ENCODE data around the gene MEF2B.
A peak's percentile ranks its signal among the peaks of the same experiment; 100 is the strongest.
"Not testable (repeated sequence)": the region's sequence is repeated elsewhere in the genome, so short reads cannot be mapped to it uniquely, and the experiment has no call there.

Gene MEF2B

DNA sequence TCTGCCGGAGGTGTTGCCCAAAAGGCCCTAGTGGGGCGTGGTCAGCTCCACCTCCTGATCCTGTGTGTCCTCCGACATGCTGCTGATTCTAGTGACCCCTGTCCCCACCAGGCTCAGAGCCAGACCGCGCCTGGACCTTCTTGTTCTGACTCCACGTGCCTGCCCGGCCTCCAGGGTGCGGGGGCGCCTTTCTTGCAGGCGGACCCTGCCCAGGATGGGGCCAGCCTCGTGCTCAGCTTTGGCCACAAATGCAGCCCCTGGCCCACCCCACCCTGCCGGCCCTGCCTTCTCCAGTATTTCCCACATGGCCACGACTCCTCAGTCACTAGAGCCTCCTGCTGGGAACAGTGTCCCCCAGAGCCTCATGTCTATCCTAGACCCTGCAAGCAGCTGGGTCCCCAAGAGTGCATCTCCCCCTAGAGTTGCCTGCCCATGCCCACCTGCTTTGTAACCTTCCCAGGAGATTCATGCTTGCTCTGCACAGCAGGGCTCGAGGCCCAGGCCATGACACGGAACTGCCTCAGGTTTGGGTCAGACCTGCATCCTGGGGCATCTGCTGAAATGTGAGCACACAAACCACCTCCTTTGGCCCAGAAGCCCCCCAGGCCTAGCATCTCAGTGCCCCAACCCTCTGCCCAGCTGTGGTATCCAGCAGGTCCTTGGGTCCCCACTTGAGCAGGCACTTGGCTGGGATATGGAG lies 58.8 kb downstream of the MEF2B start:
- Histone ChIP-seq H3K4me1 (ENCODE audit: control insufficient read depth, insufficient read depth, low read length) (peaks cover 6% of the 10 kb centered on the region), H3K4me3 (ENCODE audit: low read length) (no peak overlapping the region), H3K9me3 (ENCODE audit: control insufficient read depth, low read length) (no peaks in the 10 kb centered on the region), H3K27me3 (ENCODE audit: control insufficient read depth, insufficient read depth, low read length) (peaks cover 14% of the 10 kb centered on the region), H3K9ac (ENCODE audit: low read length) (no peak overlapping the region), H3K36me3 (ENCODE audit: control insufficient read depth, insufficient read depth, low read length) (no peaks in the 10 kb centered on the region)

DNA sequence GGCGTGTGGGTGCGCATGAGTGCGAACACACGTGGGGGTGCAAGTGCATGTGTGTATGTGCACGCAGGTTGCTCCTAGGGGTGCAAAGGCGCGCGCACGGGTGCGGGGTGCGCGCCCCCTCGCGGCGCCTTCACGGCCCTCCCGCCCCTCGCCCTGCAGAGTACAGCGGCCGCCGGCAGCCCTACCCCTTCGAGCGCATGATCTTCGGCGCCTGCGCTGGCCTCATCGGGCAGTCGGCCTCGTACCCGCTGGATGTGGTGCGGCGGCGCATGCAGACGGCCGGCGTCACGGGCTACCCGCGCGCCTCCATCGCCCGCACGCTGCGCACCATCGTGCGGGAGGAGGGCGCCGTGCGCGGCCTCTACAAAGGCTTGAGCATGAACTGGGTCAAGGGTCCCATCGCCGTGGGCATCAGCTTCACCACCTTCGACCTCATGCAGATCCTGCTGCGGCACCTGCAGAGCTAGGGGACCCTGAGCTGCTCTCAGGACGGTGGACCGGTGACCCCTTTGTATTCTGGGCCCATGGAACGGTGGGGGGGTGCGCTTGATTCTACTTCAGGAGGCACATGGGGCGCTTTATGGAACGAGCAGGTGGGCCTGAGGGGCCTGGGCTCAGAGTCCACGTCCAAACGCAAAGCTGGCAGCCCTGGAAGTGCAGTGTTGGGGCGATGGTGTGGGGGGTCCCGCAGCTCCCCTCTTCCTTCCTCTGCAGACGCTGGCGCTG lies 59.5 kb downstream of the MEF2B start:
- Histone ChIP-seq H3K4me3 (ENCODE audit: low read length) (no peak overlapping the region), H3K4me1 (ENCODE audit: control insufficient read depth, insufficient read depth, low read length) (peaks cover 13% of the 10 kb centered on the region)

DNA sequence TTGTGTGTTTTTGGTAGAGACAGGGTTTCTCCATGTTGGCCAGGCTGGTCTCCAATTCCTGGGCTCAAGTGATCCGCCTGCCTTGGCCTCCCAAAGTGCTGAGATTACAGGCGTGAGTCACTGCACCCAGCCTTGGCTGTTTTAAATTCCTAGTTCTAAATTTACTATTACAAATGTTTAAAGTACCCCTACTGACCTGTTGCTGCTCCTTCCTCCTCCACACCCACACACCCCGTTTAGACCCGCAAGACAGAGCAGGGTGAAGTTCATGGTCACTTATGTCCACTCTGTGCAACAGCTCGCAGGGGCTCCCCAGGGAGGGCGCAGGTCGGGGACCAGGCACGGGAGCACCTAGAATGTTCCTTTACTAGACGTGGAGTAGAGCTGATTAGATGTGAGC lies 60.5 kb downstream of the MEF2B start:
- H3K9ac ChIP-seq (ENCODE audit: low read length), result no peak overlapping the region
- H3K4me3 ChIP-seq (ENCODE audit: low read length), result no peak overlapping the region
- H3K27me3 ChIP-seq (ENCODE audit: control insufficient read depth, insufficient read depth, low read length), result peaks cover 14% of the 10 kb centered on the region
- H3K4me1 ChIP-seq (ENCODE audit: control insufficient read depth, insufficient read depth, low read length), result peaks cover 20% of the 10 kb centered on the region
- H3K36me3 ChIP-seq (ENCODE audit: control insufficient read depth, insufficient read depth, low read length), result no peaks in the 10 kb centered on the region
- no peaks in the 10 kb centered on the region for H3K9me3 ChIP-seq (ENCODE audit: control insufficient read depth, low read length)

More for the DNA sequence above, 59.5 kb downstream of the MEF2B start:
- H3K27me3 ChIP-seq (ENCODE audit: control insufficient read depth, insufficient read depth, low read length), result peaks cover 14% of the 10 kb centered on the region
- H3K9ac ChIP-seq (ENCODE audit: low read length), result no peak overlapping the region
- H3K36me3 ChIP-seq (ENCODE audit: control insufficient read depth, insufficient read depth, low read length), result no peaks in the 10 kb centered on the region
- H3K9me3 ChIP-seq (ENCODE audit: control insufficient read depth, low read length), result no peaks in the 10 kb centered on the region

DNA sequence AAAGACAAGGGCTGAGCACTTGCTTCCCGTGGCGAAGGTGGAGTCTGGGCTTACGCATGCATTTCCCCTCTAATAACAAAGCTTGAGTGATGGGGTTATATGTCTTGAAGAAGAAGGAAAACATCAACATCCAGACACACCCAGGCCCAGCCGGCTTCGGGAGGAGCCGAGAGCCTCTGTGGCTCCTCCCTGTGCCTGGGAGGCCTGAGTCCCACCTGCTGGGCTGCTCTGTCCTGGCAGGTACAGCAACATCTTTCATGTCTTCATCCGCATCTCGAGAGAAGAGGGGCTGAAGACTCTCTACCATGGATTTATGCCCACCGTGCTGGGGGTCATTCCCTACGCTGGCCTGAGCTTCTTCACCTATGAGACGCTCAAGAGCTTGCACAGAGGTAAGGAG lies 62.4 kb downstream of the MEF2B start:
- Histone ChIP-seq H3K27me3 (ENCODE audit: control insufficient read depth, insufficient read depth, low read length) (peaks cover 14% of the 10 kb centered on the region), H3K36me3 (ENCODE audit: control insufficient read depth, insufficient read depth, low read length) (no peaks in the 10 kb centered on the region), H3K4me3 (ENCODE audit: low read length) (no peak overlapping the region), H3K4me1 (ENCODE audit: control insufficient read depth, insufficient read depth, low read length) (peaks cover 20% of the 10 kb centered on the region), H3K9me3 (ENCODE audit: control insufficient read depth, low read length) (no peaks in the 10 kb centered on the region), H3K9ac (ENCODE audit: low read length) (no peak overlapping the region)

- not testable (repeated sequence) for H3K36me3 ChIP-seq (ENCODE audit: control insufficient read depth, insufficient read depth, low read length); H3K9me3 ChIP-seq (ENCODE audit: control insufficient read depth, low read length); H3K9ac ChIP-seq (ENCODE audit: low read length); H3K4me3 ChIP-seq (ENCODE audit: low read length)
- H3K27me3 ChIP-seq (ENCODE audit: control insufficient read depth, insufficient read depth, low read length), result peaks cover 14% of the 10 kb centered on the region
- peaks cover 20% of the 10 kb centered on the region for H3K4me1 ChIP-seq (ENCODE audit: control insufficient read depth, insufficient read depth, low read length)
Observed at GRCh38 chr19:19106938-19107337, 63.1 kb downstream of the MEF2B start.

DNA sequence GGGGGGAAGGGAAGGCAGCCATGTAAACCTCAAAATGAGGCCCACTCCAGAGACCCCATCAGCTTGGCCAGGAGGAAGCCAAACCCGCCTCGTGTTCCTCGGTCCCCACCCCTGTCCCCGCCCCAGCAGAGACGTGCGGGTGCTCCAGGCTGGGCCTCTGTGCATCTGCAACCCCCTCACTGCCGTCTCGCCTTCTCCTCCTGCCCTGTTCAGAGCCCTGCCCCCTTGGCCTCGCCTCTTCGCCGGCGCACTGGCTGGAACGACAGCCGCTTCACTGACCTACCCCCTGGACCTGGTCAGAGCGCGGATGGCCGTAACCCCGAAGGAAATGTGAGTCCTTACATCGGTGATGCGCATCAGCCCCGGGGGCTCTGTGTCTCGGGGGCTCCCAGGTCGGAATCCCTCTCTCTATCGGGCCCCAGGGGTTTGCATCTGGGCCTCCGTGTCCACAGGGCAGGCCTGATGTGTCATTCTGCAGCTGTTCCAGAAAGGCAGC lies 64.0 kb downstream of the MEF2B start:
- Histone ChIP-seq H3K27me3 (ENCODE audit: control insufficient read depth, insufficient read depth, low read length) (peaks cover 9% of the 10 kb centered on the region), H3K36me3 (ENCODE audit: control insufficient read depth, insufficient read depth, low read length) (no peaks in the 10 kb centered on the region), H3K4me1 (ENCODE audit: control insufficient read depth, insufficient read depth, low read length) (peaks cover 20% of the 10 kb centered on the region), H3K4me3 (ENCODE audit: low read length) (peak overlapping the region; percentile 8), H3K9me3 (ENCODE audit: control insufficient read depth, low read length) (no peaks in the 10 kb centered on the region), H3K9ac (ENCODE audit: low read length) (peak overlapping the region; percentile 31)

- no peaks in the 10 kb centered on the region for H3K36me3 ChIP-seq (ENCODE audit: control insufficient read depth, insufficient read depth, low read length)
- H3K27me3 ChIP-seq (ENCODE audit: control insufficient read depth, insufficient read depth, low read length), result peaks cover 3% of the 10 kb centered on the region
- peak overlapping the region; percentile 8 for H3K4me3 ChIP-seq (ENCODE audit: low read length)
- H3K9me3 ChIP-seq (ENCODE audit: control insufficient read depth, low read length), result no peaks in the 10 kb centered on the region
- peak overlapping the region; percentile 31 for H3K9ac ChIP-seq (ENCODE audit: low read length)
- H3K4me1 ChIP-seq (ENCODE audit: control insufficient read depth, insufficient read depth, low read length), result peaks cover 15% of the 10 kb centered on the region
Observed at GRCh38 chr19:19105365-19106055, 64.6 kb downstream of the MEF2B start.

DNA sequence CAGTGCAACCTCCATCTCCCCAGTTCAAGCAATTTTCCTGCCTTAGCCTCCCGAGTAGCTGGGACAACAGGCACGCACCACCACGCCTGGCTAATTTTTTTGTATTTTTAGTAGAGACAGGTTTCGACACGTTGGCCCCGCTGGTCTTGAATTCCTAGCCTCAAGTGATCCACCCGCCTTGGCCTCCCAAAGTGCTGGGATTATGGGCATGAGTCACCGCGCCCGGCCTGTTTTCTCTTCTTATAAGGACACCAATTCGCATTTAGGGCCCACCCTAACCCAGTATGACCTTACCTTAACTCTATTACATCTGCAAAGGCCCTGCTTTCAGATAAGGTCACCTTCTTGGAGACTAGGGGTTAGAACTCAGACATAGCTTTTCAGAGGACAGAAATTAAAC lies 66.9 kb downstream of the MEF2B start:
- peaks cover 17% of the 10 kb centered on the region for H3K4me1 ChIP-seq (ENCODE audit: control insufficient read depth, insufficient read depth, low read length)
- H3K9me3 ChIP-seq (ENCODE audit: control insufficient read depth, low read length), result no peaks in the 10 kb centered on the region
- H3K4me3 ChIP-seq (ENCODE audit: low read length), result no peak overlapping the region
- no peak overlapping the region for H3K9ac ChIP-seq (ENCODE audit: low read length)
- H3K27me3 ChIP-seq (ENCODE audit: control insufficient read depth, insufficient read depth, low read length), result no peaks in the 10 kb centered on the region
- H3K36me3 ChIP-seq (ENCODE audit: control insufficient read depth, insufficient read depth, low read length), result no peaks in the 10 kb centered on the region

DNA sequence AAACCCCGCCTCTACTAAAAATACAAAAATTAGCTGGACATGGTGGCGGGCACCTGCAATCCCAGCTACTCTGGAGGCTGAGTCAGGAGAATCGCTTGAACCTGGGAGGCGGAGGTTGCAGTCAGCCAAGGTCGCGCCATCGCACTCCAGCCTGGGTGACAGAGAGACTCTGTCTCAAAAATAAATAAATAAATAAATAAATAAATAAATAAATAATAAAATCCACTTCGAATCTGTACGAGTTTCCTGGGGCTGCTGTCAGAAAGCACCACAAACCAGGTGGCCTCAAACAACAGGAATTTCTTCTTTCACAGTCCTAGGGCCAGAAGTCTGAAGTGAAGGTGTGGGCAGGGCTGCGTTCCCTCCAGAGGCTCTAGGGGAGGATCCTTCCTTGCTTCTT lies 67.5 kb downstream of the MEF2B start:
- H3K36me3 ChIP-seq (ENCODE audit: control insufficient read depth, insufficient read depth, low read length); H3K9ac ChIP-seq (ENCODE audit: low read length): not testable (repeated sequence)

GRCh38 chr19:19101540-19101939 lies 68.5 kb downstream of the MEF2B start:
- Histone ChIP-seq H3K27me3 (ENCODE audit: control insufficient read depth, insufficient read depth, low read length) (no peaks in the 10 kb centered on the region), H3K4me1 (ENCODE audit: control insufficient read depth, insufficient read depth, low read length) (peaks cover 17% of the 10 kb centered on the region), H3K9ac (ENCODE audit: low read length) (no peak overlapping the region), H3K4me3 (ENCODE audit: low read length) (no peak overlapping the region), H3K9me3 (ENCODE audit: control insufficient read depth, low read length) (no peaks in the 10 kb centered on the region), H3K36me3 (ENCODE audit: control insufficient read depth, insufficient read depth, low read length) (no peaks in the 10 kb centered on the region)

More for the DNA sequence above, 67.5 kb downstream of the MEF2B start:
- H3K9me3 ChIP-seq (ENCODE audit: control insufficient read depth, low read length); H3K4me3 ChIP-seq (ENCODE audit: low read length); H3K27me3 ChIP-seq (ENCODE audit: control insufficient read depth, insufficient read depth, low read length): not testable (repeated sequence)
- peaks cover 17% of the 10 kb centered on the region for H3K4me1 ChIP-seq (ENCODE audit: control insufficient read depth, insufficient read depth, low read length)

DNA sequence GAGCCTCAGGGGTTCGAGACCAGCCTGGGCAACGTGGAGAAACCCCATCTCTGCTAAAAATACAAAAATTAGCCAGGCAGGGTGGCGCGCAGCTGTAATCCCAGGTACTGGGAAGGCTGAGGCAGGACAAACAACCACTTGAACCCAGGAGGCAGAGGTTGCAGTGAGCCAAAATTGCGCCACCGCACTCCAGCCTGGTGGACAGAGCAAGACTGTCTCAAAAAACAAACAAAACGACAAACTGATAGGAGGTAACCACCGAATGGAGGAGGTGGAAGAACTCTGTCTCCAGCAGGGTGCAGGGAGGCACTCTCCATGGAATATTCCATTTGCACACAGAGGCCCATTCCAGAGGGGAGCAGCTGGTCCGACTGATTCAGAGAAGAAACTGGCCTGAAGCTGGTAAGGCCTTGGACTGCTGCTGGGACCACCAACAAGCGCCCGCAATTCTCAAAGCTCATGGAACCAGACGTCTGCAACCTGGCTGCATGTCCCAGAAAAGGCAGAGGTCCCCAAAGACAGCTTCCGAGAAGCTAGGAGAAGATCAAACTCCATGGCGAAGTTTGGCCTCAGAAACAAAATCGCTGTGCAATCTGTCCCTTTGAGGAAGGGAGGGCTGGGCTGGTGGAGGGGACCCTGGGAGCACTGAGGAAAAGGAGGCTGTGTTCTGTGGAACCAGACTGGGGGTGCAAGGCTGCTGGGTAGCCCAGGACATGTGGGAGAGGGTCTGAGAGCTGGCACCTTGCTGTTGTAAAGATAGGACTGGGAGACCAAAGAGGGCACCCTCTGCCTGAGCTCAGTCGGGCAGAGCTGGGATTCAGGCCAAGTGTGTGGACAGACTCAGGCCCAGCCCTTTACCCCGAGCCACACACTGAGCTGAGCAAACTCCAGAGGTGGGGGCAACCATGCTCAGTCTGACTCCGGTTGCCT lies 71.1 kb downstream of the MEF2B start:
- no peaks in the 10 kb centered on the region for H3K27me3 ChIP-seq (ENCODE audit: control insufficient read depth, insufficient read depth, low read length)
- no peaks in the 10 kb centered on the region for H3K9me3 ChIP-seq (ENCODE audit: control insufficient read depth, low read length)
- peaks cover 3% of the 10 kb centered on the region for H3K4me1 ChIP-seq (ENCODE audit: control insufficient read depth, insufficient read depth, low read length)
- H3K4me3 ChIP-seq (ENCODE audit: low read length), result no peak overlapping the region
- no peaks in the 10 kb centered on the region for H3K36me3 ChIP-seq (ENCODE audit: control insufficient read depth, insufficient read depth, low read length)
- no peak overlapping the region for H3K9ac ChIP-seq (ENCODE audit: low read length)
